Measurements from ENCODE around the gene GBX2.

The GBX2 gene

GRCh38 chr2:236169151-236169721, 1.1 kb upstream of the GBX2 start:
- no peak for TF ChIP-seq CTCF (conservative IDR thresholded peaks at IDR 0.05; ENCODE audit: low read depth, low read length)
- DNase-seq (ENCODE audit: low read depth), result no peak
- H3K4me3 ChIP-seq (ENCODE audit: low read depth, low read length), result no peak overlapping the region

- H3K4me3 ChIP-seq (ENCODE audit: low read depth, low read length), result peak overlapping the region; percentile 49
- peak; percentile 78 for DNase-seq (ENCODE audit: low read depth)
Measured at GRCh38 chr2:236167297-236168109, 683 bp downstream of the GBX2 start.

GRCh38 chr2:236166796-236167296, 1.3 kb downstream of the GBX2 start:
- DNase-seq (ENCODE audit: low read depth), result no peak
- no peak for TF ChIP-seq CTCF (conservative IDR thresholded peaks at IDR 0.05; ENCODE audit: low read depth, low read length)
- peak overlapping the region; percentile 49 for H3K4me3 ChIP-seq (ENCODE audit: low read depth, low read length)

More at GRCh38 chr2:236167297-236168109, 683 bp downstream of the GBX2 start:
- peak; percentile 38 for TF ChIP-seq CTCF (conservative IDR thresholded peaks at IDR 0.05; ENCODE audit: low read depth, low read length)

- TF ChIP-seq CTCF (conservative IDR thresholded peaks at IDR 0.05; ENCODE audit: low read depth, low read length), result no peak
- H3K4me3 ChIP-seq (ENCODE audit: low read depth, low read length), result peak overlapping the region; percentile 49
- no peak for DNase-seq (ENCODE audit: low read depth)
Measured at GRCh38 chr2:236165842-236166795, 2.1 kb downstream of the GBX2 start.

GRCh38 chr2:236164925-236165841, 3.0 kb downstream of the GBX2 start:
- no peak for DNase-seq (ENCODE audit: low read depth)
- no peak for TF ChIP-seq CTCF (conservative IDR thresholded peaks at IDR 0.05; ENCODE audit: low read depth, low read length)
- peak overlapping the region; percentile 52 for H3K4me3 ChIP-seq (ENCODE audit: low read depth, low read length)
